Kidney epithelial cell (primary cell): Measurements from ENCODE around the gene TACR2. TPM values are rescaled to one million over a fixed set of nuclear protein-coding genes. Genes with fewer than 3 reads are reported as not detected.

Experiments
- DNase-seq: peaks from one replicate; pipeline ENCODE4 v3.0.0-alpha.2; 2010; ENCODE audit warnings: low read depth
- H3K27me3 ChIP-seq: 2 replicates; pipeline ENCODE4 v1.6.0; 2011; ENCODE audit warnings: low read length; ENCODE audit not compliant: control insufficient read depth, insufficient read depth
- H3K36me3 ChIP-seq: 2 replicates; pipeline ENCODE4 v1.5.1; 2011; ENCODE audit warnings: low read length; ENCODE audit not compliant: control insufficient read depth, insufficient read depth
- H3K4me3 ChIP-seq: 2 replicates; pipeline ENCODE4 v1.5.1; 2011; ENCODE audit warnings: low read depth, mild to moderate bottlenecking, control low read depth, low read length
- total RNA-seq: library from RNA; depleted of rRNA; stranded (reverse); fragments of >200 nt; gene quantifications from 2 replicates; pipeline ENCODE4 v1.2.3, GENCODE V29; 2015
- TF ChIP-seq, protein P1 (sequence below): IDR thresholded peaks from 2 replicates; pipeline ENCODE4 v1.5.1; 2011; ENCODE audit warnings: mild to moderate bottlenecking, moderate library complexity, low read length, control low read depth, inconsistent platforms; ENCODE audit not compliant: insufficient read depth, poor library complexity, severe bottlenecking

The TACR2 gene
- 0.27 TPM in 1 of 2 replicates, not detected in the other for total RNA-seq

DNA sequence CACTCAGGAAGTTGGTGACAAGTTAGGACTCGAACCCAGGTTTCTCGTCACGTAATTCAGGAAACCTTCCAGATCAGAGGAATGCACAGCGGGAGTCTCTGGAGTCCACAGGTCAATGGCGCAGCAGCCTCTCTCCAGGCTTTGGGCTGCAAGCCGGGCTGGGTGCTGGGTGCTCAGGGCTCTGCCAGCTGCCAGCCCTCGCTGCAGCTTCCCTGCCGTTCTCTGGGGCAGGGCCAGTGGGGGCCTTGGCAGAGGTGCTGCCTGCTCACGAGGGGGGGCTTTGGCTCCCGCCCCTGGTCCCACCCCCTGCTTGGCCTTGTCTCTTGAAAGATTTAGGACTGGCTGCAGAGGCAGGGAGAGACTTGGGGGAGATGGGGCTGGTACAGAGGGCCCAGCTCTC is at the start of gene TACR2:
Gene TACR2, minus strand, starts transcription at position 224 of the 400 bp plus-strand sequence. CDS start 595 bp downstream, outside the sequence.
- no peak for DNase-seq
- Histone ChIP-seq H3K4me3 (no peak within 1 kb of the TSS), H3K36me3 (no peaks in the 10 kb centered on the region), H3K27me3 (no peaks in the 10 kb centered on the region)
- TF ChIP-seq, protein P1, sequence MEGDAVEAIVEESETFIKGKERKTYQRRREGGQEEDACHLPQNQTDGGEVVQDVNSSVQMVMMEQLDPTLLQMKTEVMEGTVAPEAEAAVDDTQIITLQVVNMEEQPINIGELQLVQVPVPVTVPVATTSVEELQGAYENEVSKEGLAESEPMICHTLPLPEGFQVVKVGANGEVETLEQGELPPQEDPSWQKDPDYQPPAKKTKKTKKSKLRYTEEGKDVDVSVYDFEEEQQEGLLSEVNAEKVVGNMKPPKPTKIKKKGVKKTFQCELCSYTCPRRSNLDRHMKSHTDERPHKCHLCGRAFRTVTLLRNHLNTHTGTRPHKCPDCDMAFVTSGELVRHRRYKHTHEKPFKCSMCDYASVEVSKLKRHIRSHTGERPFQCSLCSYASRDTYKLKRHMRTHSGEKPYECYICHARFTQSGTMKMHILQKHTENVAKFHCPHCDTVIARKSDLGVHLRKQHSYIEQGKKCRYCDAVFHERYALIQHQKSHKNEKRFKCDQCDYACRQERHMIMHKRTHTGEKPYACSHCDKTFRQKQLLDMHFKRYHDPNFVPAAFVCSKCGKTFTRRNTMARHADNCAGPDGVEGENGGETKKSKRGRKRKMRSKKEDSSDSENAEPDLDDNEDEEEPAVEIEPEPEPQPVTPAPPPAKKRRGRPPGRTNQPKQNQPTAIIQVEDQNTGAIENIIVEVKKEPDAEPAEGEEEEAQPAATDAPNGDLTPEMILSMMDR, result no peak

DNA sequence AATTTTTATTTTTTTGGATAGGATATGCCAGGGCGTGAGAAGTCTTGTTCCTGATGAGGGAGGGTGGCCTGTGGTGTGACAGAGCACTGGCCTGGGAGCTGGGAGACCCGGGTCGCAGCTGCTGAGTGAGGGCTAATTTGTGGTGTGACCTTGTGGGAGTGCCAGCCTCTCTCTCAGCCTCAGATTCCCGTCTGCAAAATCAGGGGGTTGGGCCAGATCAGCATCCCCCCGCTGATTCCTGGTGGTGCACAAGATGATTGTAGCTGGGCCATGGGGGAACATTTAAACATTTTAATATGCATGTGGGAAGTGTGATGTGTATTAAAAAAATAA is 49.4 kb upstream of the TACR2 start:
- no peak overlapping the region for H3K4me3 ChIP-seq
- H3K27me3 ChIP-seq, result no peaks in the 10 kb centered on the region
- TF ChIP-seq, protein P1, result no peak
- H3K36me3 ChIP-seq, result no peaks in the 10 kb centered on the region
- no peak for DNase-seq

DNA sequence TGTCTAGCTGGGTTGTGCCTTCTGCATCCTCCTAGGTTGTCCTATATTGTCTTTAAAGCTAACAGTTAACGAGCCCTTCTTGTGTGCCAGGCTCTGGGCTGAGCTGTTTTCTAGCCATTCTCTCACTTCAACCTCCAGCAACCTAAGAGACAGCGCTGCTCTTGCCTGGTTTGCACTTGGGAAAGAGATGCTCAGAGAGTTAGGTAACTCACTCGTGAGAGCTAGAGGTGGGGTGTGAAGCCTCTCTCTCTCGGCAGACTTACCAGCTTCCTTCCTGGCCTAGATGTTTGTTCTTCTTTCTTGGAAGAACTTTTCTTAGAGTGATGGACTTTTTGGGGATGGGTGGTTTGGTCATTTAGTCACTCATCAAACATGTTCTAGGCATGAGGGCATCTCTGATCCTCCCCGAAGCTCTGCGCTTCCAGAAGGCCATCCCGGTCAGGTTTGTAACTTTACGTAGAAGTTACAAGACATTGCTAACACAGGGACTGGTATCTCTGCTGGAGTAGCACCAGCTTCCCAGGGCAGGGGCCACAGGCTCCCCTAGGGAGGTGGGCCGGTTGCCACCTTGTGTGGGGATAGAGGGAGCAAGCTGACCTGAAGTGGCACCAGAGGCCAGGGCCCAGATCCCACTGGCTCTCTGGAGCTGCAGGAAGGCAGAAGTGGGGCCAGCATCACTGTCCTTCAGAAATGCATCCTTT is 48.9 kb upstream of the TACR2 start:
- TF ChIP-seq, protein P1, result no peak
- DNase-seq, result no peak

DNA sequence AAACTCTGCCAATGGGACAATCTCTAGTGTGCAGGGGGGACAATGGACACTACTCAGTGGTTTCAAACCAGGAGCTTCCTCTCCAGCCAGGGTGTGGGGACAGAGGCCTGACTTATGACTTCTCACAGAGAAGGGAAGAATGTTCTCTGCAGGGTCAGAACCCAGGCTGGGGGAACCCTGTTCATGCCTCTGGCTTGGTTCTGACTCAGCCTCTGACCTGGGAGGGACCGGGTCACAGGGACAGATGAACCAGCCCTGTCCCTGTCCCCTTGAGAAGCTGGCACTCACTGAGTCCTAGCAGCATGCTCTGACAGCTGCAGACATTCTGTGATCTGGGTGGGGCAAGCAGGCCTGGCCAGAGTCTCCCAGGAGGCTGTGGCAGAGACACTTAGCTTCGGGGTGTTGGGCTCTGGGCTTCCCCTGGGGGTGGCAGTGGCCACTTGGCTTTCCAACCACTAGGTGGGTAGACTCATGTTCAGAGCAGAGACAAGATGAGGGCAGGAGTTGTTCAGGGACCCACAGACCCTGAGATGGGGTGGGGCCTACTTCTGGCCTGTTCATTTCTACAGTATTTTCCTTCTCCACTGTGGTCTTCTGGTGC is 48.2 kb upstream of the TACR2 start:
- TF ChIP-seq, protein P1, result no peak
- Histone ChIP-seq H3K4me3 (no peak overlapping the region), H3K27me3 (no peaks in the 10 kb centered on the region), H3K36me3 (no peaks in the 10 kb centered on the region)
- DNase-seq, result no peak

More for the DNA sequence above, 48.9 kb upstream of the TACR2 start:
- Histone ChIP-seq H3K27me3 (no peaks in the 10 kb centered on the region), H3K36me3 (no peaks in the 10 kb centered on the region), H3K4me3 (no peak overlapping the region)

DNA sequence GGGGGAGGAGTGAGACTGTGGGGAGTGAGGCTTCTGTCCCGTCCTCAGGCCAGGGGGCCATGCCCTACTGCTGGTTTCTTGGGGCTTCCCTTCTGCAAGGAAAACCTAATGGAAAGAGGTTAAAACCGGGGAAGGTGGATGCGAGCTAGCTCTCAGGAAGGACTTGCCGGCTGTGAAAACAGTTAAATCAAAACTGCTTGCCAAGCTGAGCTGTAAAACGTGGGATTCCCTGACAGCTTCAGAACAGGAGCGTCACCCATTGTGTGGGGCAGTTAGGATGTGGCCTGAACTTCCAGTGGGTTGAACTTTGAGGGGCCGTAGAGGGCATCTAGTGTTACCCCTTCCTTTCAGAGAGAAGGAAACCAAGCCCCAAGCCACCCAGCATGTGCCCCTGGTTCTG is 47.7 kb upstream of the TACR2 start:
- Histone ChIP-seq H3K36me3 (no peaks in the 10 kb centered on the region), H3K27me3 (no peaks in the 10 kb centered on the region), H3K4me3 (no peak overlapping the region)
- DNase-seq, result no peak
- TF ChIP-seq, protein P1, result no peak
